ENCODE data around the gene ACSF3.
"Not testable (repeated sequence)": the region's sequence is repeated elsewhere in the genome, so short reads cannot be mapped to it uniquely, and the experiment has no call there.

The ACSF3 gene

DNA sequence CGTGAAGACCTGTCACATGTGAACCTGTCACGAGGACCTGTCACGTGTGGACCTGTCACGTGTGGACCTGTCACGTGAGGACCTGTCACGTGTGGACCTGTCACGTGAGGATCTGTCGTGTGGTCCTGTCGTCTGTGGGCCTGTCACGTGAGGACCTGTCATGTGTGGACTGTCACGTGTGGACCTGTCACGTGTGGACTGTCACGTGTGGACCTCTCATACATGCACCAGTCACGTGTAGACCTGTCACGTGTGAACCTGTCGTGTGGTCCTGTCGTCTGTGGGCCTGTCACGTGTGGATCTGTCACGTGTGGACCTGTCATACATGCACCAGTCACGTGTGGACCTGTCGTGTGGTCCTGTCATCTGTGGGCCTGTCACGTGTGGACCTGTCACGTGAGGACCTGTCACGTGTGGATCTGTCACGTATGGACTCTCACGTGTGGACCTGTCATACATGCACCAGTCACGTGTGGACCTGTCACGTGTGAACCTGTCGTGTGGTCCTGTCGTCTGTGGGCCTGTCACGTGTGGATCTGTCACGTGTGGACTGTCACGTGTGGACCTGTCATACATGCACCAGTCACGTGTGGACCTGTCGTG, 19.5 kb upstream of the ACSF3 start:
- not testable (repeated sequence) for DNase-seq

DNA sequence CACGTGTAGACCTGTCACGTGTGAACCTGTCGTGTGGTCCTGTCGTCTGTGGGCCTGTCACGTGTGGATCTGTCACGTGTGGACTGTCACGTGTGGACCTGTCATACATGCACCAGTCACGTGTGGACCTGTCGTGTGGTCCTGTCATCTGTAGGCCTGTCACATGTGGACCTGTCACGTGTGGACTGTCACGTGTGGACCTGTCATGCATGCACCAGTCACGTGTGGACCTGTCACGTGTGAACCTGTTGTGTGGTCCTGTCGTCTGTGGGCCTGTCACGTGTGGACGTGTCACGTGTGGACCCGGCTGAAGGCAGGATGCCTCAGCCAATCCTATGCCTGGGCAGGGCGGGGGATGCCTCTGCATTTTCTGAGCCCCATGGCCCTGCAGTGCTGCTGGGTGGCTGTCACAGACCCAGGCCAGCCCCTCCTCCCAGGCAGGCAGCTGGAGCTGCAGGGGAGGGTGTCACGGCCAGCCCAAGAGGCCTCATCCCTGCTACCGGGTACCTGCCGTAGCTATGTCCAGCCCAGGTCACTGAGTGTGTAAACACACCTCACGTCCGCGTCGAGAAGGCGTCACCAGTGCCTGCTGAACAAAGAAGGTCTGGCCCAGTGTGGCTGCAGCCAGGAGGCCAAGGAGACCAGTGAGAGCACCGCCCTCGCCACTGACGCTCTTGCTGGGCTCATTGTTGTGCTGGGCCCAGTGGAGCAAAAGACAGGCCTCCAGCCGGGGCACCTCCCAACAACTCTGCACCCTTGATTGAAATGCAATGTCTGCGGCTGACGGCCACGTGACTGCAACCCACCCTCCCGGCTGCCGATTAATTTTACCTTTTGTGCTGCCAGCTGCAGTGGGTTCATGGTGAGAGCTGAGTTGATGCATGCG, 18.6 kb upstream of the ACSF3 start:
- no peak for DNase-seq

DNA sequence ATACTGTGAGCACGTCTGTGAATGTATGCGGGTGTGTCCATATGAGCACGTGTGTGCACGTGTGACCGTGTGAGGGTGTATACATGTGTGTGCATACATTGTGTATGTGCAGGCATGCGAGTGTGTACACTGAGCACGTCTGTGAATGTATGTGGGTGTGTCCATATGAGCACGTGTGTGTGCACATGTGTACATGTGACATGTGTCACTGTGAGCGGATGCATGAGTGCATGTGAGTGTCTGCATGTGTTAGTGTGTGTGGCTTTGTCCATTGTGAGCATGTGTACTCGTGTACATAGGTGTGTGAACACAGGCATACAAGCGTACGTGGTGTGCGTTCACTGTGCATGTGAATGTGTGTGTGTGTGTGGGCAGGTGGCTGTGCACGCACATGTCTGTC, 17.5 kb upstream of the ACSF3 start:
- DNase-seq: no peak

DNA sequence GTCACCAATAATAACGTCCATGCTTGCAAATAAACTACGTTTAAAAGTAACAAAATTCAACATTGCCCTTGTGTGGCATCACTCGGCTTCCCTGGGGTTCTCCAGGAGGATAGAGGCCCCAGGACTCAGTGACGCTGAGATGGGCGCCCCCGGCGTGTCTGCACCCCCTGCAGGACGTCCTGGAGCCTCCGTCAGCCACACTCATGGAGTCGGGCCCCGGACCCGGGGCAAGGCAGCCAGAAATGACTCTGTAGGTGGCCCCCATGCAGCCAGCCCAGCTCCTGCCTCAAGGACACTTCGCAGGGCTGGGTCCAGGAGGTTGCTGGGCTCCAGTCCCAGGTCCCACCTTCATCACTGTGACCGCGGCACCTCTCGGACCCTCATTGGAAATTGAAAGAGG, 16.6 kb upstream of the ACSF3 start:
- DNase-seq: no peak

DNA sequence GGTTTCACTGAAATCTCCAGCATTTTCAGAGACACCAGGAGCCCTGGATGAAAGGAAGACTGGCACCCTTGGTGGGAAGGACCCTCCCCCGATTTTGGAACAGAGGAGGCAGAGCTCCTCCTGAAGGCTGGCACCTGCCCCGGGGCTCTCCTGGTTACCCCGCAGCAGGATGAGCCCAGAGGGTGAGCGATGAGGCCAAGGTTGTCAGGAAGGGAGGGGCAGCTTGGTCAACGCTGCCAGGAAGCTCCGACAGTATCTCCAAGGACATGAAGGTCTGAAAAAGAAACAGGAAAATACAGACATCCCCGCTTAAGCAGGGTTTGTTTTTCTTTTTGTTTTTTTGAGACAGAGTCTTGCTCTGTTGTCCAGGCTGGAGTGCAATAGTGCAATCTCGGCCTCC, 15.5 kb upstream of the ACSF3 start:
- DNase-seq: no peak

DNA sequence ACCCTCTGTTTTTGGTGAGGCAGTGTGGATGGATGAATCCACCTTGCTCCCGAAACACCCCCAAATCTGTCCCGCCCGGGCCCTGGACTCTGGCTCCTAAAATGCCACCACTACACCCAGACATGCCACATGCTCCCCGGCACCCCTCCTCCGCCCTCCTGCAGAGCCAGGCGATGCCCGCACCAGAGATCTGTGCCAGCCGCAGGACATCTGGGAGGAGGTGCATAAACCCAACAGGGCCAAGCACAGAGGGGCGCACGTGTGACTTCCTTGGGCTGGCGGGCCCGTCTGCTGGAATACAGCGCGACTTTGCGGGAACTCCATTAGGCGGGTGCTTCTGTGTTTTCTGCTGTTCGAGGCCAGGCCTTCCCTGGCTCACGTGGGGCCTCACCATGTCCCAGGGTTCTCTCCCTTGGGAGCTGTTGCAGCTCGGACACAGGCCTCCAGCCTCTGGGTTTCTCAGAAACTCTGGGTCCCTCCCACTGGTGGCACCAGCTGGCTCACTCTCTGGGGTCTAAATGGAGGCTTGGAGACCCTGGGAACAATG, 14.1 kb upstream of the ACSF3 start:
- DNase-seq: no peak

DNA sequence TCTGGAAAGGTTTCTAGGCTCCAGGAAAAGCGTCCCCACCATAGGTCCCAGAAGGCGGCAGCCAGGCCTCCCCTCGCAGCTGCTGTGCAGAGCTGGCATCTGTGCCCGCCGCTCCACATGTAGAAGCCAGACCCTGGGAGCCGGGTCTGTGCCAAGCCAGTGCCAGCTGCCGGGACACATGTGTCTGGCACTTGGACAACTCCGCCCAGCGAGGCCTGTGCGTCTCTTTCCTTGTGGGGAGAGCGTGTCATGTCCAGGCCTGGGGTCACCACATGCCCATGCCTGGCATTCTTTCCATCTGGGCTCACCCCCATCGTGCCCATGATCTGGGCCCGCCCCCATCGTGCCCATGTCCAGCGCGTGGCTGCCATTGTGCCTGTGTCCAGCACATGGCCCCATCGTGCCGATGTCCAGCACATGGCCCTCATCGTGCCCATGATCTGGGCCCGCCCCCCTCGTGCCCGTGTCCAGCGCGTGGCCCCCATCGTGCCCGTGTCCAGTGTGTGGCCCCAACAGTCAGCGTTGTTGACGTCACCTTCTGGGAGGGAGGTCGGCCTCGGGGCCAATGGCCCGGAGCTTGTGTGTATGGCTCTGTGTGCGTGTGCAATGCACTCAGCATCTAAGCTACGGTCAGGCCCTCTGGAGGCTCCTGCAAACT, 13.3 kb upstream of the ACSF3 start:
- DNase-seq: no peak

DNA sequence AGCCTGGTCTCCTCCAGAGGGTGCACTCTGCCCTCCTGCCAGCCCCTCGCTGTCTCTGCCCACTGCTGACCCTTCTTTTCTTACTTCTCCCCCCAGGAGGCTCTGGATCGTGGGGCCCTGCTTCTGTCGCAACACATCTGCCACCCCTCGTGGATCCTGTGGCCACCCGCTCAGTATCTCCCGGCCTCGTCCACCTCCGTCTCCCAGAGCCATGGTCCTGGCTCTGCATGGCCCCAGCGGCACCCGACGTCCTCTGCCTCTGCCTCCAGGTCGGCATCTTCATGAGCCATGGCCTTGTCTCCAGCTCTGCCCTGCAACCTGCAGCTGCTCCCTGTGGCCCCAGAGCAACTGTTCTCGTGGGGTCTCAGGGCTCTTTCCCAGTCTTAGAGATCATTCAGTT, 12.1 kb upstream of the ACSF3 start:
- no peak for DNase-seq

DNA sequence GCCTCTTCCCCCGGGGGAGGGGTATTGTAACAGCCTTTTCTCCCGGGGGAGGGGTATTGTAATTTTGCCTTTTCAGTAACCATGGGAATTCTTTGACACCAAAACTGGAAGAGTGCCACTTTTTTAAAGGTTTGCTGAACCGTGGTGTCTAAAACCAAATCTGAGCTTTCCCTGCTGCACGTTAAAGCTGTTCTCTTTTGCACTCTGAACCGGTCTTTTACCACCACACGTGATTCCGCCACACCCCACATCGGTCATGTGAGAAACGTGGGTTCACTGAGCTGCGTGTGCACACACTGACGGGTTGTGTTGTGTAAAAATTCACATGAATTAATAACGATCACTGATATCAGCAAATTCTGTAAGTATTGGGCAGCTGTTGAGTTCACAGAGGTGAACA, 9.2 kb upstream of the ACSF3 start:
- no peak for DNase-seq

DNA sequence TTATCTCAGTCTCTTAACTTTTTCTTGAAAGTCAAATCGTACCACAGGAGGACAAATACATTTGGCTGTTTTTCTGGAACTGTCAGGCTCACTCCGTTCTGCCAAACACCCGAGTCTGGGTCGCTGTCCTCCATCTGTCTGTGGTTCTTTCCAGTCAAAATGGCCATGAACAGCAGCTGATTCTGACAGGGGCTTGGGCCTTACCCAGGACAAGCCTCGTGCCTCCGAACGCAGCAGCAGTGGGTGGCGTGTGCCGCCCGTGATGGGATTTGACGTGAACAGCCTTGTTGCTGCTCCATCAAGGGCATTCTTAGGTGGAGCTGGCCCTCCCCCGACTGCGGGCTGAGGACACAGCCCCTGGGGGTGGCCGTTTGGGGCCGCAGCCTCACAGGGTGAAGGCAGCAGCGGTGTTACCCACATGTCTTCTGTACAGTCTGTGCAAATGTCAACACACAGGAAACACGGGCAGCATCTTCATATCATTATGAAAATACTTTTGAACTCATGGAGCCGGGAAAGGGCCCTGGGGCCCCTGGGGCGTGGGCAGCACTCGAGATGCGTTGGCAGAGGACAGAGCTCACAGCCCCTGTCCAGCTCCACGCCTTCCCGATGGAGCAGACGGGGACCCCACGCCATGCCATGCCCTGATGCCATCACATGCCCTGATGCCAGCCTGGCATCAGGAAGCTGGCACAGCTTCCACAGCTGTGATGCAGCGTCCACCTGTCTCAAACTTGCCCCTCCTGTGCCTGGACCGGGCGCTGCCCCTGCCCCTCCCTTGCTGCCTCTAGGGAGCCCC, 8.6 kb upstream of the ACSF3 start:
- DNase-seq: no peak

DNA sequence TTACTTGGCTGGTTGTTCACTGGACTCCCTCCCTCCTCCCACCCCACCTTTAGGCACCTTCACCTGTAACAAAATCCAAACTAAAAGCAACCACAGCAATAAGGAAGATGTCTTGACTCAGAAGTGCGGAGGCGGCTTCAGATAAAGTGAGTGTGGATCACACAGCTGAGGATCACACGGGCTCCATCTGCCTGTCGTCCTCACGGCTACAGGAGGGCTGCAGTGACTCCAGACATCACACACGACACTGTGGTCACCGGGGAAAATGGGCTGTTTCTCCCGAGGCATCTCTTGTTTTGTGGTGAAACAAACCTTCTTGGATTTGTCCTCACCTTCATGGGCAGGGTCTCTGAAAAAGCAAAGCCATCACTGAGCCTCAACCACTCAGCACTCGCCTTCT, 7.9 kb upstream of the ACSF3 start:
- DNase-seq: no peak

DNA sequence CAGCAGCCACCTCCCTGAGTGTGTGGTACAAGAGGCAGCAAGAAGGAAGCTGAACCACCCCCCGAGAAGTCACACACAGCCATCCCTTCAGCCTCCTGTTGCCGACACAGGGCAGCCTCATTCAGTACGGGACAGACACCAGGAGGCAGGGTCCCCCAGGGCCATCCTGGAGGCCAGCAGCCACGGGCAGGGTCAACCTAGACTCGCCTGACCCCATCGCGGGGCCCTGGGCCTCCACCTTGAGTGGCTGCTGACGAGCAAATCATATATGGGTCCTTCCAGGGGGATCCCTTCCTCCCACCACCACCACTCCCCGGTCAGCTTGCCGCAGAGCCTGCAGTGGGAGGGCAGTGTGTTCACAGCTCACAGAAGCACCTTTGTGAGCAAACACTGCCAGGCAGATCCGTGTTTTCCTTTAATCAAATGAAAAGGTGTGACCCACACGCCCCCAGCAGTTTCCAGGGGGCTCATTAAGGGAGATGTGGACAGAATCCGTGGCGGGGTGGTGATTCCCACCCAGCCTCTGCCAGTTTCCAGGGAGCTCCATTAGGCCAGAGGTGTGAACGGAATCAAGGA, 5.6 kb upstream of the ACSF3 start:
- no peak for DNase-seq

DNA sequence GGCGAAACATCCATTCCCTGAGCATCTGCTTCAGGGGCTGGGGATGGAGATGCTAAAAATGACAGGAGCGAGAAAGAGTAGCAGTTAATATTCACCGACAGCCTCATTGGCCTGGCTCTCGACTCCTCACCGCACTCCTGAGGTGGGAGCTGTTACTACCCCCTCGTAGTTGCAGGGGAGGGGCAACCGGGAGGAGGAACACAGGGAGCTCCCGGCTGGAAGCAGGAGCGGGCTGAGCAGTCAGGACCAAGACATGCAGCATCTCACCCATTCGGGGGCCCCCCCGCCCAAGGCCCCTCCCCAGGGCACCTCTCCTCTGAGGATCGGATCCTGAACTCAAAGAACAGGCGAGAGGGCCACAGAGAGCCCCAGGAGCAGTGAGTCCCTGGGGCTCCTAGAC, 4.5 kb upstream of the ACSF3 start:
- no peak for DNase-seq

DNA sequence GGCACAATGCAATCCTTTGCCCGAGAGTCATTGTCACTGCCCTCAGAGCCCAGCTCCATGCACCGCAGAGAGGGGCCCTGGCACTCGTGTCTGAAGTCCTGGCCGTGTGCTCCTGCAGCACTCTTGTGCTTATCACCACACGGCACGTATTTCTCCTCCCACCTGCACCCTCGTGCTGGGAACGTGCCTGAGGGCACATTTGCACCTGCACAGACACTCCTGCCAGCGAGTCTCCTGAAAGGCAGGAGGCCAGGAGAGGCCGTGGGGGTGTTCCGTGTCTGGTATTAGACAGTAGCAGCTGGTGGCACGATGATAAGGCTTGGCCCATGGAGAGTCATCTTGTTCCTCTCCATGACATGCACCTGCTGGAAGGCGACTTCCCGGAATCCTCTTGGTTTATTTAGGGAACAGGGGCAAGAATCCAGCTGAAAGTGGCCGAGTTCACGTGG, 3.4 kb upstream of the ACSF3 start:
- peak; percentile 64 for DNase-seq

DNA sequence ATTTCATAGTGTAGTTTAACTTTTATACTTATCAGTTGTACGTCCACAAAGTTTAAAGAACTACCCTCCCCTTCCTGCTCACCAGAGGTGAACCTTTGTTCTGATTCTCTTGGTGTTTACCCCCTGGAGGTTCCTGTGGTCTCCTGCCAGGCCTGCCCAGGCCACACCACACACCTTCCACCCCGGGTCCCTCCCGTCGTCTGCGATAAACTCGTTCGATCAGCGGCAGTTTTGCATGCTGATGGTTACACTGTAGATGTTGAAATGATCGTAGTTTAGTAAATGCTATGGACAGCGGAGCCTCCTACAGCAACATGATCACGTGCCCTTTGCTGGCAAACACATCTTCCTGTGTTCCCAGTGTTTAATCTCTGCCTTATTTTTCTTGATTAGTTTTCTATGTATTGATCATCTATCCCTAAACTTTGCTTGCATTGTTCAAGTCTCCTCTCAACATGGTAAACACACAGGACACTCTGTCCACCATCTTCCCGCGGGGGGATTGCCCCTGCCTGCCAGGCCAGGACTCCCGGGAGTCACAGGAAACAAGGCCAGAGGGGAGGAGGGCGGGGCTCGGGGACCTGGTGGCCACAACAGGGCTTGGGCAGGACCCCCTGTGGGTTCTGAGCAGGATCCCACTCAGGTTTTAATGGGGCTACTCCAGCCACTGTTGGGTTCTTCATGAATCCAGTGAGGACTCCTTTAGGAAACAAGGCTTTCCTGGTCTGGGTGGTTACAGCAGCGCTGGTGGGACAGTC, 2.8 kb upstream of the ACSF3 start:
- no peak for DNase-seq

DNA sequence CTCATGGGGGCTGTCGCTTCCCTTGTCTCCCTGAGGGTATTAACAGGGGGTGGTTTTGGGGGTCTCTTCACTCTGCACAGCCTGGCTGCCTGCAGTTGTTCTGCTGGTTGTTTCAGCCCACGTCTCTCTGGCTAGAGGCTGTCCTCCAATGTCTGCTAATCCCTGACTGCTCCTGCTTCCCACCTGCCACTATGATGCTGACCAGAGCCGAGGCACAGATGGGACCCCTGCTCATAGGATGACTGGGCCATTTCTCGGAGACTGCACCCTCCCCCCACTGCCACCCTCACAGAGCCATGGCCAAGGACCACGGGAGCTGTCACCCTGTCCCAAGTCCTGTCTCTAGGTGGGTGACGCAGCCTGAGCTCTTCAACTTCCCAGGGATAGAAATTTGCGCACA, 1.6 kb upstream of the ACSF3 start:
- no peak for DNase-seq

DNA sequence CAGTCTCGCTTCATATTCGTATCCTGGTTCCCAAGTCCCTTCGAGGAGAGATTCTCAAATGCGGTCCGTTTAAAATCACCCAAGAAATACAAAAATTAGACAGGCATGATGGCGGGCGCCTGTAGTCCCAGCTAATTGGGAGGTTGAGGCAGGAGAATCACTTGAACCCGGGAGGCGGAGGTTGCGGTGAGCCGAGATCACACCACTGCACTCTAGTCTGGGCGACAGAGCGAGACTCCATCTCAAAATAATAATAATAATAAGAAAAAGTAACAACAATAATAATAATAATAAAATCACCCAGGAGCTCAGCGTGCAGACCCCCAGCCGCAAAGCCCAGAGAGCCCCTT, 425 bp upstream of the ACSF3 start:
- DNase-seq: not testable (repeated sequence)

DNA sequence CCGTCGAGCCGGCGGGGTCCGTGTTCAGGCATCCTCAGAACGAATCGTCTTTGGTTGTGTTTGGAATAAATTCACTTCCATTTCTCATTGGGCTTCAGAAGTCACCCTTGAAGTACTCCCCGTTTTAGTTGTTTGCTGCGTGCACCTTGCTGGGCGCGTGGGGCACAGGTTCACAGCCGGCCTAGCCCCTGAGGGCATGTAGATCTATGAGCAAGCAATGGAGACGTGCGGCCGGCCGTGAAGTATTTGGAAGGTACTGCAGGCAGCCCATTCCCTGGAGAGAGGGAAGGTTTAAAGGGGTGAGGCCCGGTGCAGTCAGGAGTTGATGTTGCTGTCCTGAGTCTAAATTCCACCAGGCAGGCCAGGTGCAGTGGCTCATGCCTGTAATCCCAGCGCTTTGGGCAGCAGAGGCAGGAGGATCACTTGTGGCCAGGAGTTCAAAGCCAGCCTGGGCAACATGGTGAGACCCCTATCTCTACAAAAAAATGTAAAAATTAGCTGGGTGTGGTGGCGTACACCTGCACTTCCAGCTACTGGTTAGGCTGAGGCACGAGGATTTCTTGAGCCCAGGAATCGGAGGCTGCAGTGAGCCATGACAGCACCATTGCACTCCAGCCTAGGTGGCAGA, 714 bp downstream of the ACSF3 start:
- no peak for DNase-seq

DNA sequence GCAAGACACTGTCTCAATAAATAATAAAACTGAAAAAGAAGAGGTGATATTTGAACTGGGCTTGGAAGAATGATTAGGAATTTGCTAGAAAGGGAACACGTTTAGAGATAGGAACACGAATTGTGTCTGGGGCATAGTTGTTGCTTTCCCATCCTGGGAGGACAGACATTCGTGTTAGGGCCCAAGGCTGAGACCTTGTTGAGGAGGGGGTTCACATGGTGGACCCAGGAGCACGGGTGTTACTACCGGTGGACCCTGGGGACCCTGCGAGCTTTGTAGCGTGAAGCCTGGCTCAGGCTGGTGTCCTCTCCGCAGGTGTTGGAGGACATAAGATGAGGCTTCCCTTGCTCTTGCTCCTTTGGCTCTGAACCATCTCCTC, 1.2 kb downstream of the ACSF3 start:
- no peak for DNase-seq

DNA sequence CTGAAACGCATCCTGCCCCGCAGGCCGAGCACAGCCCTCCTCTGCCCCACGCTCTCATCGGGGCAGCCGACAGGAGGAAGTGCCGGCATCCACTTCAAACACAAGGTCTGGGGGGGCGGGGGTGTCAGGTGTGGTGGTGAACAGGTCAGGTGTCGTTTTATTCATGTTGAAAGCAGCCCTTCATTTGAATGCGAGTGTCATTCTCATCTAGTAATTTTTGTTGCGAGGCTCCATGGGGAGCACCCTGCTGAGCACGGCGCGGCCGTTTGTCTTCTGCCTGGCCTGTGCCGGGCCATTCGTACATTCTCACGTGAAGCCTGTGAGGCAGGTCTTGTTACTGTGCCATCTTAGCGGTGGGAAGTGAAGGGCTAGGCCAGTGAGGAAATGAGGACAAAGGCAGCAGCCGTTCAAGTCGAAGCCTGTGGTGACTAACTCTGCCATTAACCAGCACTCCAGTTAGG, 1.9 kb downstream of the ACSF3 start:
- DNase-seq: no peak

DNA sequence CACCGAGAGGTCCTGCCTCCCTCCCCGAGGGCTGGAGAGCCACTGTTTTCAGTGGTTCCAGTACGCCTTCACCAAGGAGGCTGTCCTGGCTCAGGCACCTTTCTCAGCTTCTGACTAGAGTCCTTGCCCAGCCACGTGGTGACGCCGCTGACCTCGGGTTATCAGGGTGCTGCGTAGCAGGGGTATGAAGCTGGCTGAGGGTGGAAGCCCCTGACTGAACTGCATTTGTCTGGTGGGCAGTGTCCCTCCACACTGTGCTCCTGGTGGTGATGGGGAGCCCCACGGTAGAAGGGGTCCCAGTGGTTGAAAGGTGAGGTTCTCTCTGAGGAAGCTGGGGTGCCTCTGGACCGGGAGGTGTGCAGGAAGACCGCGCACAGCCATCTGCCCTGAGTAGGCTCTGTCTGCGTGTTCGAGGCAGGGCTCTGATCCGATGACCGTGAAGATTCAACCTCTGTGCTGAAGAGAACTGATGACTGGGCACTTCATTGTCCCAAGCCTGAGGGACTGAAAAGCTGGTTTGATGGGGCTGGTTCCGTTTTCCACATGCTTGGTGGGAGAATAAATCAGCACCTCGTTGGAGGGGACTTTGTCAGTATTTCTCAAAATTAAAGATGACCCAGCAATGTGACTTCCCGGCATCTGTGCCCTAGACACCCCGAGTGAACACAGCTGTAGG, 2.5 kb downstream of the ACSF3 start:
- no peak for DNase-seq
